Panc1 (cell line): ENCODE data around the gene TRIO. TPM values are rescaled to one million over a fixed set of nuclear protein-coding genes. Genes with fewer than 3 reads are reported as not detected.

Source experiments
- ATAC-seq: fragments of 200-7000 bp; cut with Tn5 transposase; 2 replicates; pipeline ENCODE4 v1.9.1; 2020; ENCODE audit warnings: mild to moderate bottlenecking, moderate library complexity
- BruUV-seq: library from RNA; stranded (reverse); fragments of 400-500 nt; replicated peaks from 2 replicates; lab custom pipeline; 2021; lab: Mats Ljungman, UMichigan
- CTCF ChIA-PET: fragments of 300-600 bp; sonication (Branson Sonifier 250); formaldehyde crosslinking; loops from one replicate; lab custom pipeline; 2022; ENCODE audit warnings: antibody characterized with exemption; lab: Charles Lee
- POLR2A ChIA-PET: fragments of 300-600 bp; sonication (Branson Sonifier 250); formaldehyde crosslinking; loops from one replicate; lab custom pipeline; 2022; ENCODE audit warnings: antibody characterized with exemption; lab: Charles Lee
- DNase-seq: peaks from one replicate; pipeline ENCODE4 v3.0.0-alpha.2; 2010; ENCODE audit warnings: low read depth, low spot score
- H3K27ac ChIP-seq: 2 replicates; pipeline ENCODE4 v1.5.1; 2011; ENCODE audit warnings: mild to moderate bottlenecking, low read length, inconsistent platforms
- H3K27me3 ChIP-seq: fragments of 200-500 bp; sonication (Bioruptor generic); 2 replicates; pipeline ENCODE4 v1.6.0; 2014; ENCODE audit warnings: low read length, inconsistent platforms; ENCODE audit not compliant: control insufficient read depth, insufficient read depth
- H3K36me3 ChIP-seq: fragments of 200-500 bp; sonication (Bioruptor generic); 2 replicates; pipeline ENCODE4 v1.5.1; 2014; ENCODE audit warnings: inconsistent platforms, mild to moderate bottlenecking, low read length, moderate library complexity; ENCODE audit not compliant: control insufficient read depth, insufficient read depth
- H3K4me1 ChIP-seq: 2 replicates; pipeline ENCODE4 v1.5.1; 2011; ENCODE audit warnings: inconsistent platforms, mild to moderate bottlenecking, low read length, moderate library complexity; ENCODE audit not compliant: control insufficient read depth, insufficient read depth
- H3K4me3 ChIP-seq, 2 experiments: 2 replicates each; pipeline ENCODE4 v1.5.1; 2011 to 2012; ENCODE audit warnings: low read depth in 2 of 2, low read length in 2 of 2, mild to moderate bottlenecking in 2 of 2, inconsistent platforms in 1 of 2, moderate library complexity in 1 of 2
- H3K9me3 ChIP-seq: fragments of 200-500 bp; sonication (Bioruptor generic); 2 replicates; pipeline ENCODE4 v1.5.1; 2014; ENCODE audit warnings: low read depth, mild to moderate bottlenecking, inconsistent platforms, low read length, moderate library complexity; ENCODE audit not compliant: control insufficient read depth, insufficient read depth
- CTCF ChIP-seq: fragments of 450-650 bp; IDR thresholded peaks from 2 replicates; pipeline ENCODE4 v1.5.1; 2017; ENCODE audit warnings: mild to moderate bottlenecking
- POLR2AphosphoS5 ChIP-seq: IDR thresholded peaks from 2 replicates; pipeline ENCODE4 v1.6.1; 2012; ENCODE audit warnings: mild to moderate bottlenecking, low read depth, low read length, moderate library complexity
- REST ChIP-seq, 2 experiments: IDR thresholded peaks; 2 replicates each; pipeline ENCODE4 v1.6.1; 2011 to 2012; ENCODE audit warnings: low read depth in 2 of 2, control low read depth in 1 of 2, low read length in 1 of 2, mild to moderate bottlenecking in 1 of 2, moderate library complexity in 1 of 2; ENCODE audit not compliant: insufficient read depth in 1 of 2
- SIN3A ChIP-seq: IDR thresholded peaks from 2 replicates; pipeline ENCODE4 v1.6.1; 2012; ENCODE audit warnings: low read depth, mild to moderate bottlenecking, low read length, moderate library complexity, borderline replicate concordance; ENCODE audit not compliant: insufficient read depth
- TCF7L2 ChIP-seq: IDR thresholded peaks from 2 replicates; pipeline ENCODE4 v1.6.1; 2011; ENCODE audit warnings: mild to moderate bottlenecking, low read depth, low read length, inconsistent platforms
- in situ Hi-C: cut with HindIII; loops from 2 replicates; pipeline ENCODE4 v1.10.0; 2016; ENCODE audit warnings: low sequenced_read_pairs, low pct_unique_long_range_greater_than_20kb
- intact Hi-C: fragments of 100-400 bp; cut with micrococcal nuclease; formaldehyde crosslinking; loops from one replicate; pipeline ENCODE4 v1.10.0; 2022; ENCODE audit not compliant: unreplicated experiment
- total RNA-seq: library from RNA; stranded (reverse); gene quantifications from one replicate; pipeline ENCODE4 v1.2.1, GENCODE V29; 2021; ENCODE audit not compliant: unreplicated experiment

TRIO gene
- total RNA-seq, 1 experiment from 2014 or later = 349 TPM

GRCh38 chr5:14463629-14464028 is 320.5 kb downstream of the TRIO start:
- DNase-seq = no peak
- CTCF ChIA-PET = no interaction called here
- no peak overlapping the region for H3K4me3 ChIP-seq
- POLR2A ChIA-PET = no interaction called here
- in situ Hi-C loops (no loop called here), intact Hi-C loops (no loop called here)
- TF ChIP-seq TCF7L2 (no peak), SIN3A (no peak), POLR2AphosphoS5 (no peak), CTCF (no peak), REST (IDR thresholded peaks at IDR 0.05; ENCODE audit: insufficient read depth in 1 of 2, low read depth in 2 of 2, low read length in 1 of 2) (no peak)
- H3K4me1 ChIP-seq = no peaks in the 10 kb centered on the region
- H3K36me3 ChIP-seq = peaks cover 68% of the 10 kb centered on the region
- H3K27ac ChIP-seq = peak overlapping the region; percentile 25; the same call in 1 of the 2 replicates
- BruUV-seq = no TSS peak
- peak; percentile 34; the same call in 1 of the 2 replicates for ATAC-seq
- H3K9me3 ChIP-seq = no peaks in the 10 kb centered on the region
- no peaks in the 10 kb centered on the region for H3K27me3 ChIP-seq

GRCh38 chr5:14464096-14464495 is 321.0 kb downstream of the TRIO start:
- TF ChIP-seq TCF7L2 (no peak), POLR2AphosphoS5 (no peak), SIN3A (no peak), CTCF (no peak), REST (IDR thresholded peaks at IDR 0.05; ENCODE audit: insufficient read depth in 1 of 2, low read depth in 2 of 2, low read length in 1 of 2) (no peak)
- Histone ChIP-seq H3K27ac (peak overlapping the region; percentile 25; the same call in 1 of the 2 replicates), H3K4me1 (no peaks in the 10 kb centered on the region), H3K27me3 (no peaks in the 10 kb centered on the region), H3K9me3 (no peaks in the 10 kb centered on the region), H3K36me3 (peaks cover 65% of the 10 kb centered on the region), H3K4me3 (no peak overlapping the region)
- ChIA-PET CTCF (no interaction called here), POLR2A (no interaction called here)
- intact Hi-C loops = no loop called here
- BruUV-seq = no TSS peak
- no peak for ATAC-seq
- in situ Hi-C loops = no loop called here
- no peak for DNase-seq
